GM21360 (cell line): ENCODE results near the gene SLC38A3.

Source experiments
- ATAC-seq: cut with Tn5 transposase; IDR thresholded peaks from one replicate; pipeline ENCODE4 v1.9.1; 2021; ENCODE audit warnings: mild to moderate bottlenecking, moderate library complexity; ENCODE audit not compliant: unreplicated experiment

The SLC38A3 gene

DNA sequence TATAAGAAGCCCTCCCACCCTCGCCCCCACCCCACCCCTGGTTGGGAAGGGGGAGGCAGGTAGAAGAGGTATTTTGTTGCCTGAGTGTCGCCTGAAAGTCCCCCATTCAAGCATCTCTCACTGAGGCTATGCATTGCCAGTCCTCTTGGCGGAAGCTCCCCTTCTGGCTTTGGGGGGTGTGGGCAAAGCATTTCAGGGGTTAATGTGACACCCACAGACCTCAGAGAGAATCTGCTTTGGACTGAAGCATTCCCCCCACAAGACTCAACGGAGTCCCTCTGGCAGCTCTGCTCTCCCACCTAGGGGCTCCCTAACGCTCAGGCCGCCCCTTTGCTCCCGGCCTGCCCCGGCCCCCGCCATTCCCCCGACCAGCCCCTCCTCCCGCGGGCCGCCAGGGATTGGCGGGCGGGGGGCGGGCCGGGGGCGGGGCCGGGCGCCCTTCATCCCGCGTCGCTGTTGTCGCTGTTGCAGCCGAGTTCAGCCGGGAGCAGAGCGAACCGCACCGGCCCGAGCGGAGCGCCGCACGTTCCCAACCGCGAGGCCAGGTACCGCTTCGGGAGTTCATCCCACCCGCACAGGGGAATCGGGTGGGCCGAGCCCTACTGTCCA is at the start of gene SLC38A3:
TSS of gene SLC38A3 (plus strand) at position 468 of the 609 bp plus-strand sequence. CDS start 8,929 bp downstream, outside the sequence.
- no peak for ATAC-seq

DNA sequence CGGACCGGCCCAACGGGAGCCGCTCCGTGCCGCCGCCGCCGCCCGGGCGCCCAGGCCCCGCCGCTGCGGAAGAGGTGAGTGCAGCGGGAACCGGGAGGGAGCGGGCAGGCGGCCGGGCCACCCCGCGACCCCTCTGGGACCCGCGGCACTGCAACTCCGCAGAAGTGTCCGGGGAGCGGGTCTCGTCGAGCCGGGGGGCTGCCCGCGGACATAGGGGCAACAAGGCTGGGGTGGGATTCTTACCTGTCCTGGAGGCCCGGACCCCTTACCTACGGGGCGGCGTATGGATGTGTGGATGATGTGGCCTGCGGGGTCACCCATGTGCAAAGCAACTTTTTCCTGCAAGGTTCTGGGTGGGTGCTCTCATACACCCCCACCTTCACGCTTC is 49.6 kb upstream of the SLC38A3 start:
- no peak for ATAC-seq

- ATAC-seq, result no peak
Observed at GRCh38 chr3:50155891-50156290, 49.2 kb upstream of the SLC38A3 start.

GRCh38 chr3:50156549-50157493 is 48.2 kb upstream of the SLC38A3 start:
- ATAC-seq, result no peak

- ATAC-seq, result no peak
Observed at GRCh38 chr3:50157827-50158529, 47.1 kb upstream of the SLC38A3 start.

DNA sequence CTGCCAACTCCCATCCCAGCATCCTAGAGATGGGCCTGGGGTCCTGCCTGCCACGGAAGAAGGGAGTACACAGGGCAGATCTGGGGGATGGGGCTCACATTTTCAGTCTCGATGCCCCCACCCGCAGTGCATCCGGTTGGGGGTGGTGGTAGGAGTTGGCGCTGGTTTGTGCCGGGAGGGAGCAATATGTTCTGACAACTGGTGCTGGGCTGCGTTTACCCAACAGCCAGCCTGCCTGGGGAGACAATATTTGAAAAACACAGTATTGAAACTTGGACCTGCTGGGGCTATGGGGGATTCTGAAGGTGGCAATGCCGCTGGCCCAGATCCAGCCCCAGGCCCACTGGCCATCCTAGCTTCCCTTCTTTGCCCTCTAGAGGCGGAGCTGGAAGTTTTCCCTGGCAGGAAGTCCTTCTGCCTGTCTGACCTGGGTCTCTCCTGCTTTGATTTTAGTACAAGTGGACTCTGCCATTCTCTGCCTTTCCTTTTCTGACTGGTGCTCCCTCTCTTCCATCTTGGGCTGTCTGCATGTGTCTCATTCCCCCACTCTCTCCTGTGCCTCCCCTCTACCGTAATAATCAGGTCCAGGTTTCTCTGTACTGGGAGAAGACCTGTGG is 46.4 kb upstream of the SLC38A3 start:
- no peak for ATAC-seq

DNA sequence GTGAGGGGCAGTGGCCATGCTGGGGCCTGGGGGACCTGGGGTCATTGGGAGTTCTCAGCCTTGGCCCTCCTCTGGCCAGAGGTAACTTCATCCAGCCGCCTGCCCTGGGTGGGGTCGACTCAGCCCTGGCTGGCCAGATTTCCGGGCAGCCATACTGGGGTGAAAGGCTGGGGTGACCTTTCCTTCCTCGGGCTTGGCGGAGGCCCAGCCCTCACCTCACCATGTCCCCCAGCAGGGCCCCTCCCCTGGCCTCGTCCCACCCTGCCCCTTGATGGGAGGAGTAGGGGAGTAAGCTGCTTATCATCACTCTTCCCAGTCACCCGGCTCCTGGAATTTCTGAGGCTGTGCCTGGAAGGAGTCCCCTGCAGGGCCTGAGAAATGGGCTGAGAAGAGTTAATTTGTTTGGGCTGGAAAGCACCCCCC is 44.5 kb upstream of the SLC38A3 start:
- ATAC-seq, result no peak

DNA sequence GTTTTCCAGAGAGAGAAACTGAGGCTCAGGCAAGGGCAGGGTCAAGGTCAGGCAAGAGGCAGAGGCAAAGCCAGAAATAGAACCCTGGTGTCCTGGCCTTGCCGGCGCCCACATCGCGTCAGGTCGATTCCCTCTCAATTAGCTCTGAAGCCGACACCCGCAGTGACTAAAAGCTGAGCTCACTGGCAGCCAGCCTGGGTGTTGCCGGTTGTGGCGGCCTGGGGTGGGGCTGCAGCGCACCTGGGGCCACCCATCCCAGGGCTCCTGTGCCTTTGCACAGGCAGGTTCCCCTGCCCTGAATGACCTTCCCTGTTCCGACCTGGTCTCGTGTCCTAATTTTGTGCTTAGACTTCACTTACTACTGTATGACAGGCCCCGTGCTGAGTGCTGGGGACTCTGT is 43.8 kb upstream of the SLC38A3 start:
- ATAC-seq, result no peak

- no peak for ATAC-seq
Observed at GRCh38 chr3:50162034-50162883, 42.8 kb upstream of the SLC38A3 start.

- no peak for ATAC-seq
Observed at GRCh38 chr3:50163572-50164455, 41.3 kb upstream of the SLC38A3 start.

DNA sequence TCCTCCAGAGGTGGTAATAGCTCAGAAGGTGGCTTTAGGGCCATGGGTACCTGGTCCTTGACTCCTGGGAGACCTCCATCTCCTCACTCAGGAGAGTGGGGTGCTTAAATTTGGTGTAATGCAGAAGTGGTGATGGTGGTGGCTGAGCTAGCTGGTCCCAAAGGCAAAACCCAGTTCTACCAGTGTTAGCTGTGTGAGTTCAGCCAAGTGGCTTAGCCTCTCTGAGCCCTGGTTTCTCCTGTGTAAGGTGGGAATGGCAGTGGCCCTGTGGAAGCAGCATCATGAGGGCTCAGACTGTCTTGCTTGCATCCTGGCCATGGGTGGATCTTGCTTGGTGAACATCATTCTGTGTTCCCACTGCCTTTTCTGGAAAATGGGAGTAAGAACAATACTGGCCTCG is 40.6 kb upstream of the SLC38A3 start:
- ATAC-seq, result no peak

GRCh38 chr3:50164984-50165909 is 39.8 kb upstream of the SLC38A3 start:
- ATAC-seq, result no peak

DNA sequence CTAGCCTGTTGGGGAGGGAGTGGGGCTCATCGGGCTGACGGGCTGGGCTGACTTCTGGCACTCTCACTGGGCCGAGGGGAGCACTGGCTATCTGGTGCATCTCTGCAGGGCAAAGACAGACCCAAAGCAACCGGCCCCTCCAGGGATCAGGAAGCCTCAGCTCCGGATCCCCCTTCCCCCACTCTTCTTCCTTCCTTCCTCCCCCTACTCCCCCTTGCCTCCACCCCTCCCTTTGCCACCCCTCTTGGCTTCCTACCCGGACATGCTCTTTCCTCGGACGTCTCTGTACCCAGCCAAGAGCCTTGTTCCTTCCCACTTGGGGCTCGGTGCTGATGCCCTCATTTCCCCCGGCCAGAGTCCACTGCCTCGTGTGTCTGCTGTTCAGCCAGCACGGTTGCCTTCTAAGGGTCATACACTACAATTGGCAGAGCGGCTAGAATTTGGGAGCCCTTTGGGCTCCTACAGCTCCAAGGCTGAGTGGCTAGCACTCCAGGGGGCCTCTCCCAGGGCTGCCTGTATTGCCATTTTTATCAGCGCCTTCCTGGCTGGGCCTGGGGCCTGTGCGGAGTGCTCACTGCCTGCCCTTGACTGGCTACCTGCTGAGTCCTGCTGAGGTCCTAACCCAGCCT is 39.0 kb upstream of the SLC38A3 start:
- ATAC-seq, result no peak

DNA sequence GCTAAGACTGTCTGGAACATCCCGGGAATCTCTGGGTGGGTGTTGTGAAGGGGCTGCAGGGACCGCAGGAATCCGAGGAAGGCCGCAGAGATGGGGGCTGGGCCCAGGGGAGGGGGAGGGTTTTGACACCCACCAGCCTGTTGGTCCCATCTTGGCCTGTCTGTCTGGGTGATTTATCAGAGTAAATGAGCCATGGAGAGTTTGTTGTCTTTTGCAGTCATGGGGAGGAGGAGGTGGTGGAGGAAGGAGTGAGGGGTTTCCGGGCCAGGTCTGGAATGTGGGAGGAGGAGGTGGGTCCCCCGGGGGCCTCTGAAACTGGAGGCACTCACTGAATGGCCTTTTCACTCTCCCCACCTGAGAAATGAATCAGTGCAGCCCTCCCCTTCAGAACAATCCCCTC is 38.5 kb upstream of the SLC38A3 start:
- no peak for ATAC-seq

DNA sequence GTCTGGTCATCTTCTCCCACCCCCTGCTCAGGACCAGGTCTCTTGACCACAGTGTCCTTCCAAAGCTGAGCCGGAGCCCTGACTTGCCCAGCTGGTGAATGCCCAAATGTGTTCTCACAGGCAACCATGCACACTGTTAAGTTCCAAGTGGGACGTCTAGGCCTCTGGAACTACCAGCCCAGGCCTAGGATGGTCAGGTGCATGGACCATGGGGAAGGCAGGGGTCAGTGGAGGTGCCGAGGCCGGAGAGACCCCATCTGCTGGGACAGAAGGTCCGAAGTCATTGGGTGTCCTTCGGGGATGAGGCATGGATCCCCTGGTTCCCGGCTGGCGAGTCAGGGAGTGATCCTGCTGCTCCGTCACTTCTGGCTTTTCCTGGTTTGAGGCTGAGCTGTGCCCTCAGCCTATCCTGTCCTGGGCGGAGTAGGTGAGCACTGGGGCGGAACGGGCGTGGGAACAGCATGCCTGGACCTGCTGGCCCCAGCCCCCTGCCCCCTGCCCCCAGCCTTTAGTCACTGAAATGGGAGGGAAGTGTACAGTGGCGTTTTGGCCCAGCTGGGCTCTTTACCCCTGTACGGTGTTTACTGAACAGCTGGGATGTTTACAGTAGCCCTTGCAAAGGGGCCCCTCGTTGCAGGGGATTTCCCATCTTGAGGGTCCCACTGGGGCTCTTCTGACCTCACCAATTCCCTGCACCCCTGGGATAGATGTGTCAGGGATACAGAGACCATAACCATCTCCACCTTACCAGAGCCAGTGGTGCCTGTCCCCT is 37.8 kb upstream of the SLC38A3 start:
- no peak for ATAC-seq

GRCh38 chr3:50167841-50168209 is 37.2 kb upstream of the SLC38A3 start:
- ATAC-seq, result no peak

- no peak for ATAC-seq
Observed at GRCh38 chr3:50168388-50168787, 36.7 kb upstream of the SLC38A3 start.
